Esophagus squamous epithelium (tissue), 4 donors: ENCODE data around the gene SLC20A1.

Experiments
- CTCF ChIP-seq, 6 experiments: fragments of 450-650 bp in 4 of 6; fragments of 200-600 bp in 2 of 6; sonication (generic) in 2 of 6; IDR thresholded peaks; one replicate each; pipeline ENCODE4 v1.5.1; 2016 to 2019; ENCODE audit warnings: antibody characterized with exemption in 6 of 6, mild to moderate bottlenecking in 4 of 6, moderate library complexity in 4 of 6
- POLR2A ChIP-seq, 4 donors: fragments of 450-650 bp; IDR thresholded peaks; one replicate each; pipeline ENCODE4 v1.6.1; 2017; ENCODE audit warnings: antibody characterized with exemption in 4 of 4, mild to moderate bottlenecking in 4 of 4, moderate library complexity in 3 of 4

- TF ChIP-seq CTCF (IDR thresholded peaks at IDR 0.05) (no peak), POLR2A (IDR thresholded peaks at IDR 0.05) (no peak)
Observed at GRCh38 chr2:112602917-112603316, 42.8 kb upstream of the SLC20A1 start.
